Spleen (tissue), 11 donors: ENCODE data around the gene PLCH2. TPM values are rescaled to one million over a fixed set of nuclear protein-coding genes. Genes with fewer than 3 reads are reported as not detected.

Experiments used
- DNase-seq: peaks from one replicate; pipeline ENCODE4 v3.0.0-alpha.2; 2020
- H3K27ac ChIP-seq, 8 donors: fragments of 200-600 bp; sonication (generic) in 7 of 8; 1 replicate in 4 of 8; 2 replicates in 4 of 8; pipeline versions ENCODE4 v1.5.0 to v1.8.0; 2016 to 2021; ENCODE audit warnings: inconsistent platforms in 4 of 8, mild to moderate bottlenecking in 4 of 8, moderate library complexity in 1 of 8
- H3K27me3 ChIP-seq, 7 donors: fragments of 200-600 bp; sonication (generic) in 6 of 7; replicated peaks in 1 of 7; 1 replicate in 4 of 7; 2 replicates in 3 of 7; pipeline versions ENCODE4 v1.5.0 to v1.8.0; 2016 to 2021; ENCODE audit warnings: inconsistent platforms in 3 of 7, mild to moderate bottlenecking in 1 of 7
- H3K36me3 ChIP-seq, 6 donors: fragments of 200-600 bp; sonication (generic) in 5 of 6; 1 replicate in 4 of 6; 2 replicates in 2 of 6; pipeline versions ENCODE4 v1.5.0 to v1.8.0; 2016 to 2021; ENCODE audit warnings: inconsistent platforms in 2 of 6
- H3K4me1 ChIP-seq, 6 donors: fragments of 200-600 bp; sonication (generic) in 5 of 6; 1 replicate in 3 of 6; 2 replicates in 3 of 6; pipeline versions ENCODE4 v1.5.0 to v1.8.0; 2016 to 2021; ENCODE audit warnings: inconsistent platforms in 3 of 6
- H3K4me3 ChIP-seq, 8 donors: fragments of 200-600 bp; sonication (generic) in 7 of 8; 1 replicate in 4 of 8; 2 replicates in 4 of 8; pipeline versions ENCODE4 v1.5.0 to v1.8.0; 2016 to 2021; ENCODE audit warnings: inconsistent platforms in 4 of 8, mild to moderate bottlenecking in 4 of 8, moderate library complexity in 2 of 8
- H3K9me3 ChIP-seq, 8 donors: fragments of 200-600 bp; sonication (generic) in 7 of 8; 1 replicate in 4 of 8; 2 replicates in 4 of 8; pipeline versions ENCODE4 v1.5.0 to v1.8.0; 2016 to 2021; ENCODE audit warnings: inconsistent platforms in 4 of 8
- POLR2A ChIP-seq, 3 donors: fragments of 450-650 bp; IDR thresholded peaks; one replicate each; pipeline ENCODE4 v1.5.1; 2017; ENCODE audit warnings: antibody characterized with exemption in 3 of 3, mild to moderate bottlenecking in 1 of 3
- POLR2AphosphoS5 ChIP-seq, 3 donors: sonication (generic); formaldehyde crosslinking; IDR thresholded peaks; one replicate each; pipeline ENCODE4 v1.5.1; 2017; ENCODE audit warnings: antibody characterized with exemption in 3 of 3
- WGBS, 5 donors: extraction: QIAGEN DNeasy Blood & Tissue Kit in 3 of 5; methylation state at CpG; one replicate each; pipeline versions ENCODE4 v1.1.5 to v1.1.7; 2013 to 2018; 5-methylcytosine and 5-hydroxymethylcytosine counted together
- intact Hi-C: fragments of 100-400 bp; cut with DNase I; formaldehyde crosslinking; loops from one replicate; pipeline ENCODE4 v1.15.0; 2023; ENCODE audit warnings: low total_unique reads
- polyA plus RNA-seq, 3 donors: library from polyadenylated mRNA; stranded (reverse); fragments of 200-250 nt; gene quantifications; one replicate each; pipeline ENCODE4 v1.2.1, GENCODE V29; 2013
- total RNA-seq, 7 donors: library from RNA; depleted of rRNA in 3 of 7; stranded (reverse); fragments of >200 nt in 3 of 7; fragmentation: NEBNext Ultra II Directional in 4 of 7; extraction: Animal tissue kit (Norgen Biotek cat#: 25700) in 4 of 7; gene quantifications; one replicate each; pipeline versions ENCODE4 v1.1.0 to v1.2.1, GENCODE V29; 2016 to 2021
- TF ChIP-seq, protein P1 (sequence below), 11 experiments: fragments of 200-600 bp in 7 of 11; fragments of 450-650 bp in 4 of 11; sonication (generic) in 4 of 11; IDR thresholded peaks in 8 of 11; conservative IDR thresholded peaks in 3 of 11; 1 replicate in 7 of 11; 2 replicates in 4 of 11; pipeline versions ENCODE4 v1.4.0 to v1.8.0; 2016 to 2021; ENCODE audit warnings: antibody characterized with exemption in 11 of 11, inconsistent platforms in 4 of 11, mild to moderate bottlenecking in 1 of 11
- donor health status: healthy with polysubstance abuse.
- donor health status: DM: no; HTN: no; CAD: no; lungs with moderate emphysema.
- donor health status: DM: no; HTN: no; CAD: no.
- donor health status: Bipolar disorder and iron deficiency.
- donor health status: healthy.
- donor health status: DM: no; HTN: no; CAD: no.
- donor health status: DM: yes; HTN: yes; CAD: no.

The PLCH2 gene
- total and polyA plus RNA-seq, 10 donors, result 2.2 to 21.0 (median 8.9) TPM

DNA sequence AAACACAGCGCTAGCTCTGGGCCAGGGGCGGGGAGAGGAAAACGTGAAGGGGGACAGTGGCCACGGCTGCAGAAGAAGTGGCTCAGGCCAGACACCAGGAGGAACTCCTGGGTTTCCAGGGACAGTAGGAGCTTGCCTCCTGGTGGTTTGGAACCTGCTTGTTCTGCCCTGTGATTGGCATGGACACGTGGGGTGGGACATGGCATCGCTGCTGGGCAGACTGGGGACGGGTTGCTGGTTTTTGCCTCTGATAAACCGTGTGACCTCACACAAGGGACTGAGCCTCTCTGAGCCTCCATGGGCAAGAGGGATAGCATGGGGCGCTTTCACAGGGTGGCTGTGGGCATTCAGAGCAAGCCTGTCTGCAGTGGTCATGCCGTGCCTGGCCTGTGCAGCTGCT, 7.5 kb upstream of the PLCH2 start:
- H3K27me3 ChIP-seq, result peaks cover 6 to 93% (median 41%) of the 10 kb centered on the region in 7 donors
- WGBS, 5 donors, result 60 to 72% (median 64%) methylated on average over 5 to 10 of the region's 10 CpGs
- H3K4me1 ChIP-seq, result peaks cover 0 to 55% (median 22%) of the 10 kb centered on the region in 6 donors
- no peaks in the 10 kb centered on the region for H3K36me3 ChIP-seq
- DNase-seq, result no peak
- intact Hi-C loops, result no loop called here
- no peak overlapping the region for H3K4me3 ChIP-seq
- H3K27ac ChIP-seq, result no peak overlapping the region
- TF ChIP-seq POLR2A (IDR thresholded peaks at IDR 0.05), result no peak
- TF ChIP-seq, protein P1, sequence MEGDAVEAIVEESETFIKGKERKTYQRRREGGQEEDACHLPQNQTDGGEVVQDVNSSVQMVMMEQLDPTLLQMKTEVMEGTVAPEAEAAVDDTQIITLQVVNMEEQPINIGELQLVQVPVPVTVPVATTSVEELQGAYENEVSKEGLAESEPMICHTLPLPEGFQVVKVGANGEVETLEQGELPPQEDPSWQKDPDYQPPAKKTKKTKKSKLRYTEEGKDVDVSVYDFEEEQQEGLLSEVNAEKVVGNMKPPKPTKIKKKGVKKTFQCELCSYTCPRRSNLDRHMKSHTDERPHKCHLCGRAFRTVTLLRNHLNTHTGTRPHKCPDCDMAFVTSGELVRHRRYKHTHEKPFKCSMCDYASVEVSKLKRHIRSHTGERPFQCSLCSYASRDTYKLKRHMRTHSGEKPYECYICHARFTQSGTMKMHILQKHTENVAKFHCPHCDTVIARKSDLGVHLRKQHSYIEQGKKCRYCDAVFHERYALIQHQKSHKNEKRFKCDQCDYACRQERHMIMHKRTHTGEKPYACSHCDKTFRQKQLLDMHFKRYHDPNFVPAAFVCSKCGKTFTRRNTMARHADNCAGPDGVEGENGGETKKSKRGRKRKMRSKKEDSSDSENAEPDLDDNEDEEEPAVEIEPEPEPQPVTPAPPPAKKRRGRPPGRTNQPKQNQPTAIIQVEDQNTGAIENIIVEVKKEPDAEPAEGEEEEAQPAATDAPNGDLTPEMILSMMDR (IDR thresholded peaks at IDR 0.05 in 8 of 11, conservative IDR thresholded peaks at IDR 0.05 in 3 of 11), result no peak
- TF ChIP-seq POLR2AphosphoS5 (IDR thresholded peaks at IDR 0.05), result no peak
- H3K9me3 ChIP-seq, result no peaks in the 10 kb centered on the region

DNA sequence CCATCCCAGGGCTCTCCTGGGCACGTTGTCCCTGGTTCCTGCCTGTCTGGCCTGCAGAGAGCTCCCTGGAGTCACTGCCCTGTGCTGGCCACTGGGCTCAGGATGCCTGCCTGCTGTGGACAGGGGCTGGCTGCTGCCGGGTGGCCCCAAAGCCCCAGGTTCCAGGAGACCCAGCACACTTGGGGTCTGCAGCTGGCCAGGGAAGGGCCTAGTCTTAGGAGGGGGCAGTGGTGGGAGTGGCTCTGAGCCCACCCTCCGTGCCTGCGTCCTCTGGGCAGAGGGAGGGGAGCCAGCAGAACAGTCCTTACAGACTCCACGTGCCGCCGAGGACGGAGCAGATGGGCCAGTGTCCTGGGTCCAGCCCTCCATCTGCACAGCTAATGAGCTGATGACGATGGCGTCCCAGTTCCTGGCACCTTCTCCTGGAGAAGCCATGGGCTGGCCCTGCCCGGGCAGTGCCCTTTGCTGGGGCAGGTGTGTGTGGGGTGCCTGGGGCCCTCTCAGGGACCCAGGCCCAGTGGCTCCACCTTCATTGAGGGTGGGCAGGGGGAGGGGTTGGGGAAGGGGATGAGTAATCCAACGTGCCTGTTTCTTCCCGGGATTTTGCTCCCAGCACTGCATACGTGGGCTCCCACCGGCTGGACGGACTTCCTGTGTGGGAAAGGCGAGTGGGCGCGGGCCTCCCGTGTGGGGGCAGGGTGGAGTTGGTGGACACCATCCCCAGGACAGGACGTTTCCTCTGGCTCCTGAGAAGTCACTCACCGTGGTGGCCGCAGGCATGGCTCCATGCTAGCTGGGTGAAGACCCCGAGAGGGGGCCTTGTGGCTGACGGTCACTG, 6.8 kb upstream of the PLCH2 start:
- TF ChIP-seq POLR2A (IDR thresholded peaks at IDR 0.05) (no peak), POLR2AphosphoS5 (IDR thresholded peaks at IDR 0.05) (no peak)
- TF ChIP-seq, protein P1 (IDR thresholded peaks at IDR 0.05 in 8 of 11, conservative IDR thresholded peaks at IDR 0.05 in 3 of 11), result no peak
- Histone ChIP-seq H3K4me3 (no peak overlapping the region), H3K4me1 (peaks cover 0 to 62% (median 24%) of the 10 kb centered on the region in 6 donors), H3K27ac (no peak overlapping the region), H3K9me3 (no peaks in the 10 kb centered on the region), H3K36me3 (no peaks in the 10 kb centered on the region), H3K27me3 (peaks cover 6 to 85% (median 34%) of the 10 kb centered on the region in 7 donors)
- intact Hi-C loops, result no loop called here
- no peak for DNase-seq
- WGBS, 5 donors, result 43 to 64% (median 58%) methylated on average over 8 to 25 of the region's 25 CpGs

DNA sequence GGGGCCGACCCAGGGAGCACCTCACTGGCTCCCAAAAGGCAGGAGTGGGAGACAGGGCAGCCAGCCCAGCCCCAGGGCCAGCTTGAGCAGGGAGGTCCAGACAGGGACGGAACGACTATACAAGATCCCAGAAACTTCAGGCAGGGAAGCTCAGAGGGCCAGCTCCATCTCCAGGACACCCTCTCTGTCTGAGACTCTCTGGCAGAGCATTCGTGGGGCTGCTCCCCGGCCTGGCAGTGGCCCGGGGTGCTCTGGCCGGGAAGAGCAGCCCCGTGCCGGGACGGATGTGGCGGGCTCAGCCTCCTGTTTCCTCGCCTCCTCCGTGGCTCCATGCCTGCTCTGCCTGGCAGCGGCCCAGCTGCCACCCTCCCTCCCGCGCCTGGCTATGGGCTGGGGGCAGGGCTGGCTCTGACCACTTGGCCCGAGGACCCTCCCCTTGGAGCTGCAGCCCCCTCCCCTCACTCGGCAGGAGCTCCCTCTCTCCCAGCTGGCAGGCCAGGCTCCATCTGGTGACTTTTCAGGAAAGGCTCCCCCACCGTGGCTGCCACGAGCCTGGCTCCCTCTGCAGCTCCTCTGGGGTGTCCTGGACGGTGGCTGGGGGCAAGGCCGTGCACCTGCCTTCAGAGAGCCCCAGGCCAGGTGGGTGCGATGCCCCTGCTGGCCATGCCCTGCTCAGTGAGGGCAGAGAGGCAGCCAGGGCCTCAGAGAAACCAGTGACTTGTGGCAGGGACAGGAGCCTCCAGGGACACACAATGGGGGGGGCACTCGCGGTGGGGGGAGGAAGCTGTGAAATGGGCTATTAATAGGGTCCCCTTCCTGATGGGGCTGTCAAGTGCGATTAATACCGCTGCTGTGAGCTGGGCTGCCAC, 5.6 kb upstream of the PLCH2 start:
- no peaks in the 10 kb centered on the region for H3K9me3 ChIP-seq
- H3K4me3 ChIP-seq, result no peak overlapping the region
- no peak overlapping the region for H3K27ac ChIP-seq
- WGBS, 5 donors, result 21 to 45% (median 25%) methylated on average over 10 to 27 of the region's 27 CpGs
- intact Hi-C loops, result no loop called here
- H3K27me3 ChIP-seq, result peaks cover 6 to 73% (median 28%) of the 10 kb centered on the region in 7 donors
- no peak for DNase-seq
- no peaks in the 10 kb centered on the region for H3K36me3 ChIP-seq
- TF ChIP-seq, protein P1 (IDR thresholded peaks at IDR 0.05 in 8 of 11, conservative IDR thresholded peaks at IDR 0.05 in 3 of 11), result no peak
- no peak for TF ChIP-seq POLR2A (IDR thresholded peaks at IDR 0.05)
- TF ChIP-seq POLR2AphosphoS5 (IDR thresholded peaks at IDR 0.05), result no peak
- H3K4me1 ChIP-seq, result peaks cover 0 to 71% (median 28%) of the 10 kb centered on the region in 6 donors

DNA sequence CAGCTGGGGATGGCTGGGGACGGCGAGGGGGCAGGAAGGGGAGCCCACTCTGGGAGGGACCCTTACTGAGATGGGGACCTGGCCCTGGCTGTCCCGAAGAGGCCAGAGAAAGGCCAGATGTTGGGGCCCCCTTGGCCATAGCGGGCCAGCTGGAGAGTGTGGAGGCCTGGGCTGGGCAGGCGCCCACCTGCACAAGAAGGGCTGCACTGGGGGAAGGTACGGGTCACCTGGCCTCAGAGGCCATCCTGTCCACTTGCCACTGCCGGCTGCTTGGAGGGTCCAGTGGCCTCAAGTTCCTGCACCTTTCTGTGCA, 5.0 kb upstream of the PLCH2 start:
- WGBS, 5 donors, result 60 to 68% (median 63%) methylated on average over 5 to 7 of the region's 7 CpGs
- intact Hi-C loops, result no loop called here
- peaks cover 6 to 67% (median 22%) of the 10 kb centered on the region in 7 donors for H3K27me3 ChIP-seq

More for the DNA sequence above, 5.0 kb upstream of the PLCH2 start:
- DNase-seq, result no peak
- H3K4me1 ChIP-seq, result peaks cover 0 to 71% (median 30%) of the 10 kb centered on the region in 6 donors
- no peak overlapping the region for H3K4me3 ChIP-seq
- no peaks in the 10 kb centered on the region for H3K36me3 ChIP-seq
- no peaks in the 10 kb centered on the region for H3K9me3 ChIP-seq
- H3K27ac ChIP-seq, result no peak overlapping the region
- TF ChIP-seq POLR2AphosphoS5 (IDR thresholded peaks at IDR 0.05), result no peak
- TF ChIP-seq POLR2A (IDR thresholded peaks at IDR 0.05), result no peak
- TF ChIP-seq, protein P1 (IDR thresholded peaks at IDR 0.05 in 8 of 11, conservative IDR thresholded peaks at IDR 0.05 in 3 of 11), result no peak
